Measurements from ENCODE around the gene CD160.

Gene CD160

GRCh38 chr1:145740269-145740668 is 21.0 kb downstream of the CD160 start:
- Histone ChIP-seq H3K27ac (no peak overlapping the region), H3K9me3 (no peaks in the 10 kb centered on the region), H3K36me3 (peaks cover 37 to 50% (median 43%) of the 10 kb centered on the region in 3 donors), H3K4me3 (no peak overlapping the region), H3K4me1 (no peaks in the 10 kb centered on the region), H3K27me3 (no peaks in the 10 kb centered on the region)
- TF ChIP-seq, protein P1, sequence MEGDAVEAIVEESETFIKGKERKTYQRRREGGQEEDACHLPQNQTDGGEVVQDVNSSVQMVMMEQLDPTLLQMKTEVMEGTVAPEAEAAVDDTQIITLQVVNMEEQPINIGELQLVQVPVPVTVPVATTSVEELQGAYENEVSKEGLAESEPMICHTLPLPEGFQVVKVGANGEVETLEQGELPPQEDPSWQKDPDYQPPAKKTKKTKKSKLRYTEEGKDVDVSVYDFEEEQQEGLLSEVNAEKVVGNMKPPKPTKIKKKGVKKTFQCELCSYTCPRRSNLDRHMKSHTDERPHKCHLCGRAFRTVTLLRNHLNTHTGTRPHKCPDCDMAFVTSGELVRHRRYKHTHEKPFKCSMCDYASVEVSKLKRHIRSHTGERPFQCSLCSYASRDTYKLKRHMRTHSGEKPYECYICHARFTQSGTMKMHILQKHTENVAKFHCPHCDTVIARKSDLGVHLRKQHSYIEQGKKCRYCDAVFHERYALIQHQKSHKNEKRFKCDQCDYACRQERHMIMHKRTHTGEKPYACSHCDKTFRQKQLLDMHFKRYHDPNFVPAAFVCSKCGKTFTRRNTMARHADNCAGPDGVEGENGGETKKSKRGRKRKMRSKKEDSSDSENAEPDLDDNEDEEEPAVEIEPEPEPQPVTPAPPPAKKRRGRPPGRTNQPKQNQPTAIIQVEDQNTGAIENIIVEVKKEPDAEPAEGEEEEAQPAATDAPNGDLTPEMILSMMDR (IDR thresholded peaks at IDR 0.05), result no peak
- intact Hi-C loops (cut with DNase I; ENCODE audit: low total_unique reads), result no loop called here
- no peak for DNase-seq

- intact Hi-C loops (cut with DNase I; ENCODE audit: low total_unique reads), result no loop called here
- H3K36me3 ChIP-seq, result peaks cover 76 to 97% (median 90%) of the 10 kb centered on the region in 3 donors
- peaks cover 0 to 11% (median 0%) of the 10 kb centered on the region in 4 donors for H3K4me1 ChIP-seq
- no peaks in the 10 kb centered on the region for H3K27me3 ChIP-seq
- TF ChIP-seq, protein P1 (IDR thresholded peaks at IDR 0.05), result no peak
- no peak overlapping the region for H3K27ac ChIP-seq
- no peak for DNase-seq
- no peak overlapping the region for H3K4me3 ChIP-seq
- no peaks in the 10 kb centered on the region for H3K9me3 ChIP-seq
Observed at GRCh38 chr1:145747398-145748247, 28.3 kb downstream of the CD160 start.

- H3K4me3 ChIP-seq, result no peak overlapping the region
- intact Hi-C loops (cut with DNase I; ENCODE audit: low total_unique reads), result no loop called here
- H3K27ac ChIP-seq, result no peak overlapping the region
- H3K4me1 ChIP-seq, result peaks cover 0 to 11% (median 0%) of the 10 kb centered on the region in 4 donors
- H3K27me3 ChIP-seq, result no peaks in the 10 kb centered on the region
- TF ChIP-seq, protein P1 (IDR thresholded peaks at IDR 0.05), result no peak
- H3K36me3 ChIP-seq, result peaks cover 50 to 77% (median 61%) of the 10 kb centered on the region in 3 donors
- H3K9me3 ChIP-seq, result no peaks in the 10 kb centered on the region
- DNase-seq, result no peak
Observed at GRCh38 chr1:145750426-145750825, 31.1 kb downstream of the CD160 start.

DNA sequence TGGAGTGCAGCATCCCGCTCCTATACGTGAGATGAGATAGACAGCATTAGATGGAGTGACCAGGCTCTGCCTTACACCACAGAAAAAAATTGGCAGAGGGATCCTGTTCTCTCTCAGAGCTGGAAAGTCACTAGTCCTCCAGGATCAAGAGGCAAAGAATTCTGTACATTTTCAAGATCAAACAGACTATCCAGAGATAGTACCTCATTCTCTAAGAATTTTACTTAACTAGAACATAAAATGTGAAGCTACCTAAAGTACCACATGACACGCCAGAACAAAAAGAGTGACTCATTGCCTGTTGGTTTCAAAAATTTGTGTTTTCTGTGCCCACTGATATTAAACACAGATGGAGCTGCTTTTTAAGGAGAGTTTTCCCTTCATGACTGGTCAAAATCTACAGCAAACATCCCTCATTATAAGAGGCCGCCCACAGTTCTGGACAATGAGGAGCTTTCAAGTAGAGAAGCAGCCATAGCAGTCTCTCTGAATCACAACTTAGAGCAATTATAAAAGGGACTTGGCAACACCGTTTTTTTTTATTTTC is 32.3 kb downstream of the CD160 start:
- Histone ChIP-seq H3K27me3 (no peaks in the 10 kb centered on the region), H3K4me3 (no peak overlapping the region), H3K36me3 (peaks cover 39 to 75% (median 50%) of the 10 kb centered on the region in 3 donors), H3K27ac (peak overlapping the region in 1 of 2 donors; percentile 4), H3K4me1 (peaks cover 0 to 11% (median 0%) of the 10 kb centered on the region in 4 donors), H3K9me3 (no peaks in the 10 kb centered on the region)
- TF ChIP-seq, protein P1 (IDR thresholded peaks at IDR 0.05), result no peak
- DNase-seq, result no peak
- intact Hi-C loops (cut with DNase I; ENCODE audit: low total_unique reads), result no loop called here

DNA sequence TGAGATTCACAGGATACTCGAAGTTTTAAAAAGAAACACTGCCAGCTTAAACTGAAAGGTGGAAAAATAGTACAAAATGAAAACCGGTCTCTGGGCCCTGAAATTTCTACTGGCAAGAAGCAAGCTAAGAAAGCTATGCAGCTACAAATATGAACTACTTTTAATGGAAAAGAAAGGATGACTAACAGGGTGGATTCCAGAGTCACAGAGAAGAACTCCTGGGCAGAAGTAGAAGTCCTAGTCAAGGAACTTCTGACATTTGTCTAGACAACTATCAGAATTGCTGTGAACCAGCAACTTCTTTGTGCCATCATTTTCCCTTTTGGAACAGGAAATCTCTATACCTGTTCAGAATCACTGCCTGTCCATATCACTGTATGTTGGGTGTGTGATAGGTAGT is 38.1 kb downstream of the CD160 start:
- Histone ChIP-seq H3K9me3 (no peaks in the 10 kb centered on the region), H3K27ac (no peak overlapping the region), H3K27me3 (no peaks in the 10 kb centered on the region), H3K4me1 (no peaks in the 10 kb centered on the region), H3K36me3 (peaks cover 8 to 50% (median 17%) of the 10 kb centered on the region in 3 donors), H3K4me3 (no peak overlapping the region)
- TF ChIP-seq, protein P1 (IDR thresholded peaks at IDR 0.05), result no peak
- intact Hi-C loops (cut with DNase I; ENCODE audit: low total_unique reads), result no loop called here
- DNase-seq, result no peak
